ENCODE results near the gene SLC14A1.

DNA sequence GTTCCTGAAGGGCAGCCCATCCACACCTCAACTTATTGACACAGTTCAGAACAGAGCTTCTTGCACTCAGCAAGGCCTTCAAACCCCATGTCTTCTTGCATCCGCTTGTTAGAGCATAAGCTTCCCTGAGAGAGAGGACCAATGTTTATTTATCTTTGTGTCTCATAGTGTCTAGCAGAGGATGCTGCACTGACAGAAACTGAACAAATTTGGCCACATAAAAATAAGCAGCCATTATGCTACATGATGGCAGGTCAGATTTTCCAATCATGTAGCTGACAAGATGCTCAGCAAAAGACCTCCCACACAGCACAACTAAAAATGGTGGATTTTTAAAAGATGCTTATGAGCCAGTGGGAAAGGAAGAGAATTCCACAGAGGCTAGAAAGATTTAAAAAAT, 63.4 kb downstream of the SLC14A1 start:
- TF ChIP-seq, protein P1, sequence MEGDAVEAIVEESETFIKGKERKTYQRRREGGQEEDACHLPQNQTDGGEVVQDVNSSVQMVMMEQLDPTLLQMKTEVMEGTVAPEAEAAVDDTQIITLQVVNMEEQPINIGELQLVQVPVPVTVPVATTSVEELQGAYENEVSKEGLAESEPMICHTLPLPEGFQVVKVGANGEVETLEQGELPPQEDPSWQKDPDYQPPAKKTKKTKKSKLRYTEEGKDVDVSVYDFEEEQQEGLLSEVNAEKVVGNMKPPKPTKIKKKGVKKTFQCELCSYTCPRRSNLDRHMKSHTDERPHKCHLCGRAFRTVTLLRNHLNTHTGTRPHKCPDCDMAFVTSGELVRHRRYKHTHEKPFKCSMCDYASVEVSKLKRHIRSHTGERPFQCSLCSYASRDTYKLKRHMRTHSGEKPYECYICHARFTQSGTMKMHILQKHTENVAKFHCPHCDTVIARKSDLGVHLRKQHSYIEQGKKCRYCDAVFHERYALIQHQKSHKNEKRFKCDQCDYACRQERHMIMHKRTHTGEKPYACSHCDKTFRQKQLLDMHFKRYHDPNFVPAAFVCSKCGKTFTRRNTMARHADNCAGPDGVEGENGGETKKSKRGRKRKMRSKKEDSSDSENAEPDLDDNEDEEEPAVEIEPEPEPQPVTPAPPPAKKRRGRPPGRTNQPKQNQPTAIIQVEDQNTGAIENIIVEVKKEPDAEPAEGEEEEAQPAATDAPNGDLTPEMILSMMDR (IDR thresholded peaks at IDR 0.05), result no peak
- no peak for TF ChIP-seq POLR2A (IDR thresholded peaks at IDR 0.05)
- no peak for TF ChIP-seq POLR2AphosphoS5 (IDR thresholded peaks at IDR 0.05)

Data from breast epithelium (tissue), 3 donors.